Bone marrow (tissue), 2 donors: Measurements from ENCODE around the gene ITGB7.

Source experiments
- DNase-seq, 2 donors: peaks; one replicate each; lab custom pipeline; 2025; lab: John Stamatoyannopoulos, UW

Gene ITGB7

GRCh38 chr12:53207042-53207441, at the start of gene ITGB7:
ITGB7 (minus strand) TSS chr12:53207251; CDS start chr12:53200443, 6,808 bp downstream.
- peak in 1 of 2 donors; percentile 28 for DNase-seq

- peak in 1 of 2 donors; percentile 83 for DNase-seq
These were observed 48.9 kb upstream of the ITGB7 start for GRCh38 chr12:53255996-53256395.

GRCh38 chr12:53254816-53255545, 47.9 kb upstream of the ITGB7 start:
- no peak for DNase-seq

GRCh38 chr12:53253298-53253697, 46.2 kb upstream of the ITGB7 start:
- DNase-seq, result no peak

GRCh38 chr12:53252349-53252916, 45.4 kb upstream of the ITGB7 start:
- no peak for DNase-seq

- DNase-seq, result peak; percentile 19 to 64
These were observed 44.7 kb upstream of the ITGB7 start for GRCh38 chr12:53251477-53252348.

- no peak for DNase-seq
These were observed 38.2 kb upstream of the ITGB7 start for GRCh38 chr12:53245286-53245685.

- no peak for DNase-seq
These were observed 37.3 kb upstream of the ITGB7 start for GRCh38 chr12:53244337-53244736.

GRCh38 chr12:53241623-53242412, 34.8 kb upstream of the ITGB7 start:
- DNase-seq, result no peak

GRCh38 chr12:53239643-53240258, 32.7 kb upstream of the ITGB7 start:
- no peak for DNase-seq

GRCh38 chr12:53236443-53237111, 29.5 kb upstream of the ITGB7 start:
- no peak for DNase-seq

GRCh38 chr12:53235742-53236442, 28.8 kb upstream of the ITGB7 start:
- no peak for DNase-seq

GRCh38 chr12:53235164-53235563, 28.1 kb upstream of the ITGB7 start:
- no peak for DNase-seq

- no peak for DNase-seq
These were observed 27.3 kb upstream of the ITGB7 start for GRCh38 chr12:53234271-53234914.

GRCh38 chr12:53233671-53234121, 26.6 kb upstream of the ITGB7 start:
- DNase-seq, result no peak

- DNase-seq, result peak; percentile 20 to 25
These were observed 25.8 kb upstream of the ITGB7 start for GRCh38 chr12:53232646-53233461.

GRCh38 chr12:53231921-53232645, 25.0 kb upstream of the ITGB7 start, which contains the start of gene RARG:
RARG (minus strand) TSS chr12:53232209; CDS start chr12:53227545, 4,664 bp downstream.
- DNase-seq, result peak in 1 of 2 donors; percentile 19

- DNase-seq, result no peak
These were observed 24.5 kb upstream of the ITGB7 start for GRCh38 chr12:53231671-53231920.
